Kidney (tissue), 14 donors: ENCODE data around the gene ZNF516. TPM values are rescaled to one million over a fixed set of nuclear protein-coding genes. Genes with fewer than 3 reads are reported as not detected.
A peak's percentile ranks its signal among the peaks of the same experiment; 100 is the strongest.

ENCODE experiments used
- DNase-seq, 5 donors: peaks; one replicate each; pipeline ENCODE4 v3.0.0-alpha.2; 2013 to 2020
- FAIRE-seq: peaks from 2 replicates; lab custom pipeline; 2012; peaks lifted over from hg19 to GRCh38; lab: Jason Lieb, UNC
- H3K27ac ChIP-seq, 2 donors: one replicate each; pipeline ENCODE4 v1.7.0; 2013; ENCODE audit warnings: low read depth in 2 of 2, low read length in 2 of 2, inconsistent platforms in 1 of 2
- H3K27me3 ChIP-seq: one replicate; pipeline ENCODE4 v1.7.1; 2013; ENCODE audit warnings: low read length, inconsistent platforms; ENCODE audit not compliant: control insufficient read depth, insufficient read depth
- H3K36me3 ChIP-seq, 3 donors: one replicate each; pipeline versions ENCODE4 v1.7.0 to v1.7.1; 2013; ENCODE audit warnings: low read length in 3 of 3, control low read depth in 1 of 3, inconsistent platforms in 1 of 3; ENCODE audit not compliant: insufficient read depth in 3 of 3, control insufficient read depth in 2 of 3
- H3K4me1 ChIP-seq, 3 donors: one replicate each; pipeline versions ENCODE4 v1.7.0 to v1.7.1; 2013; ENCODE audit warnings: low read length in 3 of 3, inconsistent platforms in 1 of 3, low read depth in 1 of 3; ENCODE audit not compliant: control insufficient read depth in 2 of 3, insufficient read depth in 2 of 3
- H3K4me3 ChIP-seq, 3 donors: one replicate each; pipeline versions ENCODE4 v1.7.0 to v1.8.1; 2013; ENCODE audit warnings: low read length in 3 of 3, control low read depth in 1 of 3, inconsistent platforms in 1 of 3
- H3K9ac ChIP-seq, 3 donors: one replicate each; pipeline versions ENCODE4 v1.7.0 to v1.7.1; 2013; ENCODE audit warnings: low read length in 3 of 3, control low read depth in 1 of 3, inconsistent platforms in 1 of 3
- H3K9me3 ChIP-seq, 3 donors: one replicate each; pipeline versions ENCODE4 v1.7.0 to v1.7.1; 2013; ENCODE audit warnings: low read length in 3 of 3, control low read depth in 1 of 3, inconsistent platforms in 1 of 3; ENCODE audit not compliant: control insufficient read depth in 2 of 3, insufficient read depth in 1 of 3
- CTCF ChIP-seq: IDR thresholded peaks from 3 replicates; pipeline ENCODE4 v1.5.1; 2012; ENCODE audit warnings: mild to moderate bottlenecking, moderate library complexity, borderline replicate concordance; ENCODE audit not compliant: insufficient read depth; ENCODE audit errors: extremely low read depth
- intact Hi-C: fragments of 100-400 bp; cut with DNase I; formaldehyde crosslinking; loops from one replicate; pipeline ENCODE4 v1.11.1; 2022
- polyA plus RNA-seq: library from polyadenylated mRNA; stranded (reverse); fragments of 350-450 nt; fragmentation: Illumina TruSeq; extraction: RNeasy Lipid Tissue Mini Kit (QIAGEN cat#74804); gene quantifications from one replicate; pipeline ENCODE4 v1.2.3, GENCODE V29; 2014; ENCODE audit warnings: low read depth, low replicate concordance; ENCODE audit not compliant: insufficient read depth
- total RNA-seq: library from RNA; stranded (reverse); fragmentation: NEBNext Ultra II Directional; extraction: Animal tissue kit (Norgen Biotek cat#: 25700); gene quantifications from one replicate; pipeline ENCODE4 v1.2.1, GENCODE V29; 2021
- donor health status: control.
- donor health status: control.
- donor health status: control.
- donor health status: control.
- donor health status: control.
- donor health status: DM: yes; HTN: yes; CAD: no.
- donor health status: Normal renal cell carcinoma (clear cell type).

Gene ZNF516
- total and polyA plus RNA-seq, 2 donors from 2014 or later = 6.7 to 28.7 TPM

DNA sequence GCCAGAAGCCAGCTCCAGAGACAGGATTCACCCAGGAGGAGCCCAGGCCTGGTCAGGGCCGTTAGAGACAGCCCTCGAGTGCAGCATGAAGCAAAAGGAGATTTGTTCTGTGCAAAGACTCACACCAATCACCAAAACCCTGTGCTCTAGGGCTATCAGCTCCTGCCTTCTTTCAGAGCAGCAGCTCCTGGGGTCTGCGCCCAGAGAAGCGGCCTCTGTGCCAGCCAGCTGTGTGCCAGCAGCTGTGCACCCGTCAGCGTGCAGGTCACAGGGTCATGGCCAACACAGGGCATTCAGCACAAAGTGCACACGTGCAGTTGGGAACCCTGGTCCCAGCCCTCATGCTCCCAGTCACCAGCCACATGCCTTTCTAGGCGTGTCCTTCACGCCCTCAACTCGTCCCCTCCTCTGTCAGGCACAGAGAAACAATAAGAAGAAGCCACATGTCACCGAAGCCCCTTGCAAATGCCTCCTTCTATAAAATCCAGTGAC lies 49.3 kb downstream of the ZNF516 start:
- DNase-seq = peak in 1 of 5 donors; percentile 47
- Histone ChIP-seq H3K4me1 (peaks cover 0 to 28% (median 25%) of the 10 kb centered on the region in 3 donors), H3K27ac (peak overlapping the region in 1 of 2 donors; percentile 29), H3K27me3 (no peaks in the 10 kb centered on the region), H3K9ac (no peak overlapping the region), H3K36me3 (peaks cover 2 to 11% (median 3%) of the 10 kb centered on the region in 3 donors), H3K9me3 (no peaks in the 10 kb centered on the region), H3K4me3 (no peak overlapping the region)
- intact Hi-C loops = no loop called here
- TF ChIP-seq CTCF = no peak
- no peak for FAIRE-seq

GRCh38 chr18:76445275-76445674 lies 49.8 kb downstream of the ZNF516 start:
- H3K36me3 ChIP-seq = peaks cover 4 to 14% (median 5%) of the 10 kb centered on the region in 3 donors
- no peak overlapping the region for H3K9ac ChIP-seq
- no peak overlapping the region for H3K27ac ChIP-seq
- H3K4me1 ChIP-seq = peaks cover 0 to 28% (median 25%) of the 10 kb centered on the region in 3 donors
- H3K4me3 ChIP-seq = no peak overlapping the region
- no peaks in the 10 kb centered on the region for H3K9me3 ChIP-seq
- FAIRE-seq (peak; percentile 68), DNase-seq (peak in 1 of 5 donors; percentile 44)
- intact Hi-C loops = no loop called here
- H3K27me3 ChIP-seq = no peaks in the 10 kb centered on the region
- TF ChIP-seq CTCF = no peak

DNA sequence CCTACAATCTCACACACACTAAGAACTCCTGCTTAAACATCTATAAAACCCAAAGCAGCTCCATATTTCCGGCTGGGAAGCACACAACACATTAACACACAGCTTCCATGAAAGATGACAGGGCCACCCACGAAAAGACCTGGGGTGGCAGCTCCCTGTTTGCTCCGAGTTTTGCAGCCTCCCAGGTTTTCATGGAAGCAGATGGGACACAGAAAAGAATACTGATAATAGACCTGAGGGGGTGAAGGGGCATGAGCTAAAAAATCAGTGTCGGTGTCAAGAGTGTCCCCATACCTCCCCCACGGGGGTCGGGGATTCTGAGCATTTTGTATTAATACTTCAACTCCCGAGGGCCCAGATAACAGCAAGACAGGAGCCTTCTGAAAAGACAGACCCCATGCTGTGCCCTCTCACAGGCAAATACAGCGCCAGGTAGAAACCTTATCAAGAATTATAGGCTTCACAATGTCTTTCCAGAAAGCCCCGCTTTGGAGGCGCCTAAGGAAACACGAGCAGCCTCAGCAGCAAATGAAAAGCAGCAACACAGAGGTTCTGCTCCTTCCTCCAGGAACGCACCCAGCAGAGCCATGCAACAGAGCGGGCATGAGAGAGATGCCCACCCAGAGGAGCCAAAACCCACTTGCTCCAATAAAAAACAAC lies 50.5 kb downstream of the ZNF516 start:
- Histone ChIP-seq H3K4me3 (no peak overlapping the region), H3K9me3 (no peaks in the 10 kb centered on the region), H3K27ac (no peak overlapping the region), H3K9ac (no peak overlapping the region), H3K4me1 (peaks cover 0 to 28% (median 22%) of the 10 kb centered on the region in 3 donors), H3K27me3 (no peaks in the 10 kb centered on the region), H3K36me3 (peaks cover 4 to 14% (median 7%) of the 10 kb centered on the region in 3 donors)
- FAIRE-seq (no peak), DNase-seq (peak in 1 of 5 donors; percentile 25)
- intact Hi-C loops = no loop called here
- TF ChIP-seq CTCF = no peak
